Ramos (cell line): ENCODE results near the gene CNOT11.
"Not testable (repeated sequence)": the region's sequence is repeated elsewhere in the genome, so short reads cannot be mapped to it uniquely, and the experiment has no call there.

Experiments
- in situ Hi-C: fragments of 300-500 bp; cut with MboI; formaldehyde crosslinking; loops from one replicate; pipeline ENCODE4 v1.14.3; 2022; ENCODE audit warnings: low sequenced_read_pairs; ENCODE audit not compliant: unreplicated experiment

CNOT11 gene

DNA sequence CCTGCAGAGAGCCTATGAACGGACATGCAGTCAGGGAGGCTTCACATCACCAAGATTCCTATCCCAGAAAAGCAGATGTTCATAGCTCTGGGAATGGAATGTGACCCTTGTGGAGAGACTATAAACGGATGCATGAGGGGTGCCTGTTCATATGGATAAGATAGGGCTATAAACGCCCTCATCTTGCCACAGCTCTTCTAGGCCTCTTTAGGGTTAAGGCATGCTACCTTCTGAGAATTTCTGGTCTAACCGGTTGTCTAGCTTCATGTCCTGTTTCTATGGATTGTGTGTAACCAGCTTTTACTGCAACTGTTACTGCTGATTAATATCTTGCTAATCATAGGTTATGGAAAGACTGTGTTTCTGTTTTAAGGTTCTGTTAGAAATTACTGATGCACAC is 8.3 kb upstream of the CNOT11 start:
- in situ Hi-C loops: not testable (repeated sequence)

DNA sequence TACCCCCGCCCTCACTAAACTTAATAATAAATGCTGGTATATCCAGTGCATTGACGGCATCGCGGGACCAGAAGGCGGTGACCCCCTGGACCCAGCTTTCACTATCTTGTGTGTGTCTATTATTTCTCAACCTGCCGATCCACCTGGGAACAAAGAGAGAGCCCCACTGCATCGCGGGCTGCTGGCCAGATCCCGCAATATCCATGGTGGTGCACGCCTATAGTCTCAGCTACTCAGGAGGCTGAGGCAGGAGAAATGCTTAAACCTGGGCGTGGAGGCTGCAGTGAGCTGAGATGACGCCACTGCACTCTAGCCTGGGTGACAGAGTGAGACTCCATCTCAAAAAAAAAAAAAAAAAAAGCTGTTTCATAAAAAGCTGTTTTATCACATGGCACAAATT is 7.8 kb upstream of the CNOT11 start:
- in situ Hi-C loops: not testable (repeated sequence)

DNA sequence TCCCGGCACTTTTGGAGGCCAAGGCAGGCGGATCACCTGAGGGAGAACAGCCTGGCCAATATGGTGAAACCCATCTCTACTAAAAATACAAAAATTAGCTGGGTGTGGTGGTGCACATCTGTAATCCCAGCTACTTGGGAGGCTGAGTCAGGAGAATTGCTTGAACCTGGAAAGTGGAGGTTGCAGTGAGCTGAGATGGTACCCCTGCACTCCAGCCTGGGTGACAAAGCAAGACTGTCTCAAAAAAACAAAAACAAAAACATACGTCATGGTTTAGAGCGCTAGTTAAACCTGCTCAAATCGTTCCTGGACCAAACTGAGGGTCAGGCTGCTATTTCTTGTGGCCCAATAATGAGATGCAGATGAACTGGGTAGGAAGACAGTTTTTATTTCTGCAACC is 7.2 kb upstream of the CNOT11 start:
- in situ Hi-C loops: not testable (repeated sequence)

DNA sequence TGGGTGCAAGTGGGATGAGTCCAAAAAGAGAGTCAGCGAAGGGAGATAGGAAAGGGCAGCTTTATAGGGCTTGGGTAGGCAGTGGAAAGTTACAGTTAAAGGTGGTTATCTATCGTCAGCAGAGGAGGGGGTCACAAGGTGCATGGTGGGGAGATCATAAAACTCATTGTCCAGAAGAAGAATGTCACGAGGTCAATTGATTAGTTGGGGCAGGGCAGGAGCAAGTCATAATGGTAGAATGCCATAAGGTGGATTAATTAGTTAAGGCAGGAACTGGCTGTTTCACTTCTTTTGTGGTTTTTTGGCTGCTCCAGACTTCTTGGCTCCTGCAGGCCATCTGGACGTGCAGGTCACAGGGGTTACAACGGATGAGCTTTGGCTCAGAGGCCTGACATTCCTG is 3.9 kb upstream of the CNOT11 start:
- in situ Hi-C loops: not testable (repeated sequence)

DNA sequence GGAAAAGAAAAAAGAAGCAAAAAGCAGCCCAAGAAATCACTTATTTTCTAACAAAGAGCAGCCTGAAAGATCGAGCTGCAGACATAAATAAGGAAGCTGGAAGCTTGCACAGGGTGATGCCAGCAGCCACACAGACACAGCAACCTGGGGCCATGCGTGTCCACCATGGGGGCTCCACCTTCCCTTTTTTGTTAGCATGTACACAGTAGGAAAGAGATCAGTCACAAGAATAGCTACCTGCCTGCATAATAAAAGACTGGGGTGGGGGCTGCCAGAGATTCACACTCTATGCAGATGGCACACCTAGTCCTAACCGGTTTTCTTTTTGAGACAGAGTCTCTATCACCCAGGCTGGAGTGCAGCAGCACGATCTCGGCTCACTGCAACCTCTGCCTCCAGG is 2.9 kb upstream of the CNOT11 start:
- in situ Hi-C loops: no loop called here

DNA sequence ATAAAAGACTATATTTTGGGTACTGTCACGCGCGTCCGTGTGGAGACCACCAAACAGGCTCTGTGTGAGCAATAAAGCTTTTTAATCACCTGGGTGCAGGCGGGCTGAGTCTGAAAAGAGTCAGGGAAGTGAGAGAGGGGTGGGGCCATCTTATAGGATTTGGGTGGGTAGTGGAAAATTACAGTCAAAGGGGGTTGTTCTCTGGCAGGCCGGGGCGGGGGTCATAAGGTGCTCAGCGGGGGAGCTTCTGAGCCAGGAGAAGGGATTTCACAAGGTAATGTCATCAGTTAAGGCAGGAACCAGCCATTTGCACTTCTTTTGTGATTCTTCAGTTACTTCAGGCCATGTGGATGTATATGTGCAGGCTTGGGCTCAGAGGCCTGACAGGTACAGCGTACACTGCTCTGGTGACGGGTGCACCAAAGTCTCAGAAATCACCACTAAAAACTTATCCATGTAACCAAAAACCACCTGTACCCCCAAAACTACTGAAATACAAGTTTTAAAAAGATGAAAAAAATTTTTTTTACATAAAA is 1.4 kb upstream of the CNOT11 start:
- in situ Hi-C loops: not testable (repeated sequence)

DNA sequence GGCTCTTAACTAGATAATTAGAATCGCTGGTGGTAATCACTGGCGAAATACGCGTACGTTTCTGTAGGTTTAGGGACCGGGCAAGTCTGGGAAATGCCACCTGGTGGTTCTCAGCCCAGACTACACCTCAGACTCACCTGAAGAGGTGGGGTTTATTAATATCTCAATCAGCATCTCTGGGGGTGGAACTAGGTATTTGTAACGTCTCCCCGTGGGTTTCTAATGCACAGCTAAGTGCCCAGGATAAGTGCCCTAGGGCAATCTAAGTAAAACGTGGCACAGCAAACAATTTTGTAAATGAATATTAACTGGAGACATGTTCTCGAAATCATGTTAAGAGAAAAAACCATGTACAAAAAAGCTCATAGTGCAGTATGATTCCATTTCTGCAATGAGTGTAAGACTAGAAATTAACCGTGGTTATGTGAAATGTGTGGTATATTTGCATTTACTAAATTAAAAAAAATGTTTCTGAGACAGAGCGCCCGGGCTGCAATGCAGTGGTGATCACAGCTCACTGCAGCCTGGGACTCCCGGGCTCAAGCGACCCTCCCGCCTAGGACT is 760 bp upstream of the CNOT11 start:
- in situ Hi-C loops: no loop called here

DNA sequence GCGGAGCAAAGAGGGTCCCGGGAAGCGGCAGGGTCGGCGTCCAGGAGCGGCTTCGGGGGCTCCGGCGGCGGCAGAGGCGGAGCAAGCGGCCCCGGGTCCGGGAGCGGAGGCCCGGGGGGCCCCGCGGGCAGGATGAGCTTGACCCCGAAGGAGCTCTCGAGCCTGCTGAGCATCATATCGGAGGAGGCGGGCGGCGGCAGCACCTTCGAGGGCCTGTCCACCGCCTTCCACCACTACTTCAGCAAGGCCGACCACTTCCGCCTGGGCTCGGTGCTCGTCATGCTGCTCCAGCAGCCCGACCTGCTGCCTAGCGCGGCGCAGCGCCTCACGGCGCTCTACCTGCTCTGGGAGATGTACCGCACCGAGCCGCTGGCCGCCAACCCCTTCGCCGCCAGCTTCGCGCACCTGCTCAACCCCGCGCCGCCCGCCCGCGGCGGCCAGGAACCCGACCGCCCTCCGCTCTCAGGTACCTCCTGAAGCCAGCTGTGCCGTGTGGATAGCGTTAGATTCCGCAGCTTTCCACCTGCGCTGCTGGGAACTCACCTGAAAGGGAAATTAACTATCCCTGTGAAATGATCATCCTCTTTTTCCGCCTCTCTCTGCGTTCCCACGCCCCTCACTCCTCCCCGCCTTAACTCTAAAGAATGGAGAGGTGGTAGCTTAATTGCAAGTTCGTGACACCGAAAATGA is 472 bp downstream of the CNOT11 start:
- in situ Hi-C loops: no loop called here

DNA sequence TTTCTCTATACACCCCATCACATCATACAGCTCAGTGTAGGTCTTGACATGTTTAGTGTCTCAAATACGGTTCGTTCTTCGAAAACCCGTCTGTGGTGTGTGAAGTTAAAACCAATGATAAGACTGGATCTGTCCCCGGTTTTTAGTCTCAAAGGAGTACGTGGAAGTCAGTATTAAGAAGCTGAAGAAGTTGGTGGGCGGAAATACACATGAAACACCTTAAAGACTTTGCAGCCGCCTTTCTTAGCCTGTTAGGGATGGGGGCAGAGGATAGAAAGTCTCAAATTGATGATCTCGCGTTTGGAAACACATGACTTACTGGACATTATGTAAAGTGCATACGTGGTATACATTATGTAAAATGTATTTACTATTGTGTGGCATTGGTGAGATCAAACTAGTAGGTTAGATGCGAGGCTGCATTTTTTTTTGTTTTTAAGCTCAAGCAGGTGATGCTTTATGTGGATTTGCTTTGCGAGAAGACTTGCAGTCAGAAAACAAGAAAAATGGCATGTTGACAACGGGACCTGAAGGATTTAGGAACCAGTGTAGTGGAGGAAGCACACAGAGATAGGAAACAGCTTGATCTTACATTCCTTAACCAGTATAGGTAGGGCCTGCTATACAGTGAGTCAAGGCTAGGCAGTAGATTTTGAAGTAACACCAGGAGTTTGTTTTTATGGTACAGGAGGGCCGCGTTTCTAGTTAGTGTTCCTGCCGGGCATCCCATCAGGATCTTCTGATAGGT is 1.2 kb downstream of the CNOT11 start:
- in situ Hi-C loops: no loop called here

DNA sequence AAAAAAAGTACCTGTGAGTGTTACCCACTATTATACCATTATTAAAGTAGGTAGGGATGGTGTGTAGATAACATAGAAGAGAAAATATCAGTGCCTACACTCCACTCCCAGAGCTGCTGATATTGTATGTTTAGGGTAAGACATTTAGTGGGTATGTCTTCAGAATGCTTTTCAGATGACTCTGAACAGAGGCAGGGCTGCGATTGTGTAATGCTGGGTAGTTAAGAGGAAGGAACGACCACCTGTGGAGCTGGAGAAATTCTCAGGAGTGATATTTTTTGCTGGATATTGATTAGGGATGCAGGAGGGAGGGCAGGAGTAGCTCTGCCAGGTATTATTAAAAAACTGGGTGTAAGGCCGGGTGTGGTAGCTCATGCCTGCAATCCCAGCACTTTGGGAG is 2.8 kb downstream of the CNOT11 start:
- in situ Hi-C loops: no loop called here

DNA sequence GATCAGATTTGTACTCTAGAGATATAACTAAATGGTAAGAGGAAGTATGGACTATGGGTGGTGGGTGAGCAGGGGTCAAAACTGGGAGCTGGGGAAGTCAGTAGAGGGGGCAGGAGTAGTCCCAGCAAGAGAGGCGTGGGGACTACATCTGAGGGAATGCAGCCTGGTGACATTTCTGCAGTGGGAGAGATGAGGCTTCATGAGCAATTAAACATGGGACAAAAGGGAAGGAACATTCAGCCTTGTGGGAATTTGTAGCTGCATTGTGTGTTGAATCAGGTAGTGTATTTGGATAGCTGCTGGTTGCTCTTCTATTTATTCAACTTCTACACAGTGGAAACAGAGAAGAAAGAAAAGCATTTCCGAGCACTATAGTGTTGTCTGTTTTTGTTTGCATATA is 3.6 kb downstream of the CNOT11 start:
- in situ Hi-C loops: no loop called here

DNA sequence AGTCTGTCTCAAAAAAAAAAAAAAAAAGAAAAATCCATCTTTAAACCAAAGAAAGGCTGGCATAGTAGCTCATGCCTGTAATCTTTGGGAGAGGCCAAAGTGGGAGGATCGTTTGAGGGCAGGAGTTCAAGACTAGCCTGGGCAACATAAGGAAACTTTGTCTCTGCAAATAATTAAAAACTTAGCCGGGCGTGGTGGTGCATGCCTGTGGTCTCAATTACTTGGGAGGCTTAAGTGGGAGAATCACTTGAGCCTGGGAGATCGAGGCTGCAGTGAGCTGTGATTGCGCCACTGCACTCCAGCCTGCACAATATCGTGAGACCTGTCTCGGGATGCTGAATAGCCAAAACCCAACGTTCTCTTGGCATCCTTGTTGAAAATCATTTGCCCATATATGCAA is 6.1 kb downstream of the CNOT11 start:
- in situ Hi-C loops: no loop called here

DNA sequence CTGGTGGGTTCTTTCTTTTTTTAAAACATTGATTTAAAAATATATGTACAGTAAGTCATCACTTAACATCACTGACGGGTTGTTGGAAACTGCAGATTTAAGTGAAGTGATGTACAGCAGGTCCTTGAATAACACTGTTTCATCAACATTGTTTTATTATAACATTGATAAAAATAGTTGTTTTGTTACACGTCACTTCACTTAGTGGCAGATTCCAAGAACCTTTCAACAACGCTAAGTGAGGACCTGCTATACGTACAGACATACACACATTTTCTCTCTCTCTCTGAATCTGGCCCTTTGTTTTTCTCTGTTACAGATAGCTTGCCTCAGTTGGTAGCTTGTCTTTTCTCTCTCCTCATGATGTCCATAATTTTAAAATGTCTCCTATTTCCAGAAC is 9.5 kb downstream of the CNOT11 start:
- in situ Hi-C loops: no loop called here

DNA sequence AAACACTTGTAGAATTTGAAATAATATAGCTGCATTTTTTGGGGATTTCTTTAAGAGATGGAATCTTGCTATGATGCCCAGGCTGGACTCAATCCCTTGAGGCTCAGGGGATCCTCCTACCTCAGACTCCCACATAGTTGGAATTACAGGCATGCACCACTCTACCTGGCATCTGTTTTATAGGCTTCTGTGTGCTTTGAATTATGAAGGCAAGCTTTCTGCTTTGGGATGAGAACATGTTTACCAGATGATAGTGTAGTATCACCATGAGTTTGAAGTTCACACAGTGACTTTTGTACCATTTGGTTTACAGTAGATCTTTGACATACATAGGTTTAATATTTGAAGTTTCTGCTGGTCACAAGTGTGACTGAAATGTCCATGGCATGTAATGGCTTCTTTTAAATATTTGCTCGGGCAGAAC is 10.7 kb downstream of the CNOT11 start:
- in situ Hi-C loops: no loop called here

DNA sequence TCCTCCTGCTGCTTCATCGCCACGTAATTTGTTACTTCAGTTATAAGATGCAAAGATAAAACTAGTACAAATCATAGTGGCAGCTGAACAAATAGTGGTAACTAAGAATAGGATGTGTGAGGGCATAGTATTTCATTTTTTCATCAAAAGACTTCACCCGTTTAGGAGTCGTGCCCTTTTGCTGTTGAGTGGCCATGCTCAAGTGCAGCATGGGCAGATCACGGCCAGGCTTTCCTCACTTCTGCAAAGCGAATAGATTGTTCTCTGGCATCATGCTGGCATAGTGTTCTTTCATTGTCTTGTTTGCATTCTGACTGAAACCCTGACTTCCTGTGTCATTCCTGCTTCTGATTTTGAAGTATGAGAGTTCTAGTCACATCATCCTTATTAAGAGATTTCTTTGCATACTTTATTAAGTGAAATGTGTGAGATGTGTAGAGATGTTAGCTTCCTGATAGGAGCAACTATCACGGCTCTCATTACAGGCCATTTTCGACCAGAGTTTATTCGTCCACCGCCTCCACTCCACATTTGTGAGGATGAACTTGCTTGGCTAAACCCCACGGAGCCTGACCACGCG is 11.8 kb downstream of the CNOT11 start:
- in situ Hi-C loops: no loop called here

DNA sequence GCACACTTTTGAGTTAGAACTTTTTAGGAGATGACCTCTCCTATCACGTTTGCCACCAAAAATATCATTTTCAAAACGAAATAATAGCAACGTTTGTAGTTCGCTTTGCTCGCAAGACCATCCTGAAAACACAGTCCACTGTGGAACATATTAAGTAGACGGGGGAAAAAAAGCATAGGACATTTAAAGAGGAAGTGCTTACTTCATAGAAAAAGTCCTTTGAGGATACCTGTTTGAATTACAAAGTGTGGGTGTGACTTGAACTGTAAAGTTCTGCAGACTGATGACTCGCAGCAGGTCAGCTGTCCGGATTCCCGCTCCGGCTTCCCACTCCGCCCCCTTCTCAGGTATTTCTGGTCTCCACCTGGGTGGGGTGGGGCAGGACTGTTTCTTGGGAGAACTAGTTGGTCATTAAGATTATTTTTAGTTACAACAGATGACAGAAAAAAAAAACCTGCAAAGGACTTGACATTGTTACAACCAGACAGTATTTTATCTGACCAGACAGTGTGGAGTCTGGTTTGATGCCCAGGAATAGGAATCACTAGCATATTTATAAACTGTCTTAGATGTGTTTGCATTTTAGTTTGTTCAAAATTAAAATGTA is 13.3 kb downstream of the CNOT11 start:
- in situ Hi-C loops: no loop called here

DNA sequence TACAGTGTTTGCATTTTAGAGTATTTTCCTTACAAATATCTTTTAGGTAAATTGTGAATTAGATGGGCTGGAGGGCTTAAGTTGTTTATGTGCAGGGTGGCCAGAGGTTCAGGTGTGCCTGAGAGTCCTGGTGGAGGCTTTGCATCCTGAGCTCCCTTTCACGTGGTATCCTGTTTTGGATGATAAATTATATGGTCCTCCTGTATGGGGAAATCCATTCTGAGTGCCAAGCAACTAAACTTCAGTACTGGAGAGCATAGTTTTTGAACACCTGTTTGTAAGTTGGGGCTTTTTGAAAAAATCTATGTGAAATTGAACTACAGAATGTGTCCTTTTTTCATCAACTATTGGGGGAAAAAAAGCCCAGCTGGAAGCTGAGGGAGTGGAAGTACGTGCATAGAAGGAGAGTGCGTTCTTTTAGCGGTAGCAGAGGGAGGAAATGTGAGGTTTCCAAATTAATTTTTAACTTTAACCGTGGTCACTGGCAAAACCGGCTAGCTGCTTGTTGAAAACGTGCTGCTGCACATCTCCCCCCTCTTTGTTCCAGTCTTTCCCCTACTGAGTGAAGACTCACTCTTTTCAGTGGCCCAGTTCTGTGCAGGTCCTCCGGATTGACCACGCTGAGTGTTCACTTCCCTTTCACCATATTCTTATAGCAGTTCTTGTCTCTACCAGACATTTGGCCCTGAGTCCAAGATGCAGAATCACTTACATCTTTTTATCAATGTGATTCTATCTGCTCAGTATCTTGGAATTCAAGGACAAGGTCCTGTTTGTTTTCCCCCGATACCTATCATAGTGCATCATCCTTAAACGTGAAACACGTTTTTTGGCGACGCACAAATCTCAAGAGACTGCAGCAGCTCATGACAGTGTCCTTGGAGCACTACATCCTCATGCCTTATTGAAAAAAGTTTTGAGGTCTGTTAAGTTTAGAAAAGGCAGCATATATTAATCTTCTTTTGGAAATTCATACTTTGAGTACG is 15.3 kb downstream of the CNOT11 start:
- in situ Hi-C loops: no loop called here

DNA sequence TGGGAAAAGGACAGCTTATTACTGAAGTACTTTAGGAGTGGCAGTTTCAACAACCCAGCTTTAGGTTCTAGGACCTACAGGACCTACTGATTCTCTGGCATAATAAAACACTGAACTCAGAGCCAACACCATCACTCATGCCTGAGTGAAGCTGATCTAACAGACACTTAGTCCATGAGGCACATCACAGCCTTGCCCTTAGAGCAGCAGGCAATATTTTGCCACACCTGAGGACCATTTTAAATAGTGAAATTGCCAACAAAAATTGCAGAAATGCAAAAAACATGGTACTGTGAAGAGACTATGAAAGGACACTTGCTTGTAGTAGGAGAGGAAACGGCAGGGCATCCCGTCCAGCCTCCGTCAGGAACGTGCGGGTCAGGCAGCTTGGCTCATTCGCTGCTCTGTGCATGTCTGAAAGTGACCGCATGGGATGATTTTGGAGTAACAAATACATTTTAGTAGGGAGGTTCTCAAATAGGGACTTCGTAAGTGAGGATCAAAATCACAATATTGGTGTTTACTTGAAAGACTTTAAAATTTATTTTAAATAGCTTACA is 18.1 kb downstream of the CNOT11 start:
- in situ Hi-C loops: no loop called here
